ENCODE results near the gene STK10.
A peak's percentile ranks its signal among the peaks of the same experiment; 100 is the strongest.

Gene STK10

GRCh38 chr5:172188893-172189692, 1.1 kb upstream of the STK10 start:
- DNase-seq: no peak

- peak; percentile 63 to 70 for DNase-seq
Measured at GRCh38 chr5:172187118-172188032, 649 bp downstream of the STK10 start.

- DNase-seq: no peak
Measured at GRCh38 chr5:172186114-172186695, 1.8 kb downstream of the STK10 start.

GRCh38 chr5:172185096-172185461, 2.9 kb downstream of the STK10 start:
- DNase-seq: no peak

GRCh38 chr5:172183881-172184280, 4.1 kb downstream of the STK10 start:
- DNase-seq: no peak

GRCh38 chr5:172182291-172182690, 5.7 kb downstream of the STK10 start:
- no peak for DNase-seq

GRCh38 chr5:172180936-172181335, 7.1 kb downstream of the STK10 start:
- no peak for DNase-seq

- peak in 1 of 2 experiments; percentile 15 for DNase-seq
Measured at GRCh38 chr5:172178991-172179989, 8.7 kb downstream of the STK10 start.

- DNase-seq: no peak
Measured at GRCh38 chr5:172178301-172178987, 9.6 kb downstream of the STK10 start.

- no peak for DNase-seq
Measured at GRCh38 chr5:172177176-172177575, 10.8 kb downstream of the STK10 start.

- DNase-seq: peak; percentile 80 to 82
Measured at GRCh38 chr5:172175263-172175719, 12.7 kb downstream of the STK10 start.

GRCh38 chr5:172173564-172174153, 14.4 kb downstream of the STK10 start:
- peak; percentile 49 to 53 for DNase-seq

GRCh38 chr5:172172912-172173563, 15.0 kb downstream of the STK10 start:
- DNase-seq: no peak

- no peak for DNase-seq
Measured at GRCh38 chr5:172171118-172171517, 16.9 kb downstream of the STK10 start.

- DNase-seq: no peak
Measured at GRCh38 chr5:172170251-172170701, 17.7 kb downstream of the STK10 start.

GRCh38 chr5:172169216-172169615, 18.8 kb downstream of the STK10 start:
- no peak for DNase-seq

GRCh38 chr5:172168311-172168710, 19.7 kb downstream of the STK10 start:
- no peak for DNase-seq

- DNase-seq: no peak
Measured at GRCh38 chr5:172167895-172168294, 20.1 kb downstream of the STK10 start.

GRCh38 chr5:172166030-172166826, 21.8 kb downstream of the STK10 start:
- DNase-seq: no peak

- no peak for DNase-seq
Measured at GRCh38 chr5:172165465-172165864, 22.6 kb downstream of the STK10 start.

Data from activated CD4-positive, alpha-beta T cell treated with anti-CD3 and anti-CD28 coated beads, Interleukin-2, amount 50 U/mL, for 4 hours (primary cell).